ENCODE data around the gene MALT1. TPM values are rescaled to one million over a fixed set of nuclear protein-coding genes. Genes with fewer than 3 reads are reported as not detected.

The MALT1 gene
- total and polyA plus RNA-seq, 9 donors: 9.0 to 24.7 (median 17.0) TPM

GRCh38 chr18:58792086-58792485 lies 120.8 kb downstream of the MALT1 start:
- Histone ChIP-seq H3K36me3 (no peaks in the 10 kb centered on the region), H3K9me3 (no peaks in the 10 kb centered on the region), H3K4me1 (ENCODE audit: insufficient read depth) (peaks cover 11% of the 10 kb centered on the region), H3K27ac (no peak overlapping the region), H3K27me3 (no peaks in the 10 kb centered on the region), H3K4me3 (no peak overlapping the region)
- no peak for DNase-seq
- 91 to 93% (median 92%) methylated on average over 7 of the region's 7 CpGs for WGBS, 3 donors
- intact Hi-C loops (cut with DNase I): no loop called here
- TF ChIP-seq CTCF (IDR thresholded peaks at IDR 0.05): no peak
- TF ChIP-seq EP300 (IDR thresholded peaks at IDR 0.05): no peak
- TF ChIP-seq POLR2A (IDR thresholded peaks at IDR 0.05): no peak

GRCh38 chr18:58793361-58793760 lies 122.1 kb downstream of the MALT1 start:
- Histone ChIP-seq H3K27ac (no peak overlapping the region), H3K4me1 (ENCODE audit: insufficient read depth) (peaks cover 11% of the 10 kb centered on the region), H3K36me3 (no peaks in the 10 kb centered on the region), H3K4me3 (no peak overlapping the region), H3K9me3 (no peaks in the 10 kb centered on the region), H3K27me3 (no peaks in the 10 kb centered on the region)
- intact Hi-C loops (cut with DNase I): no loop called here
- no peak for DNase-seq
- WGBS, 3 donors: 61 to 81% (median 73%) methylated on average over 1 of the region's 1 CpG
- TF ChIP-seq EP300 (IDR thresholded peaks at IDR 0.05) (no peak), POLR2A (IDR thresholded peaks at IDR 0.05) (no peak), CTCF (IDR thresholded peaks at IDR 0.05) (no peak)

DNA sequence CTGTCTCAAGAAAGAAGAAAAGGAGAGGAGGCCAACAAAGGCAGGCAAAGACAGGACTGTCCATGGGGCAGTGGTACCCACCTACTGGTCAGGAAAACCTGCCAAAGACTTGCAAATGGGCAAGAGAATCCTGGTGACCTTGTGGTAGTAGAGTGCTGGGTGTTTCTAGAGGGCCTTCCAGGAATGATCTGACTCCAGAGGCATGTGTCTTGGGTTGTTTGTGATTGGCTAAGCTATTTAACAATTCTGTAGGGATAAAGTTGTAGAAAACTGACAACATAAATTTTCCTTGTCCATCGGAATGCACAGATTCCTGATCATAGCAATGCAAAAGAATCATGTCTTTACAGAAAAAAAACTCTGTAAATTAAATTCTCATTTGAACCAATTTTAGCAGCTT lies 125.0 kb downstream of the MALT1 start:
- no peak overlapping the region for H3K4me3 ChIP-seq
- intact Hi-C loops (cut with DNase I): no loop called here
- no peak overlapping the region for H3K27ac ChIP-seq
- H3K36me3 ChIP-seq: no peaks in the 10 kb centered on the region
- 63 to 77% (median 64%) methylated on average over 1 of the region's 1 CpG for WGBS, 3 donors
- H3K27me3 ChIP-seq: no peaks in the 10 kb centered on the region
- DNase-seq: no peak
- H3K4me1 ChIP-seq (ENCODE audit: insufficient read depth): no peaks in the 10 kb centered on the region
- no peaks in the 10 kb centered on the region for H3K9me3 ChIP-seq
- TF ChIP-seq CTCF (IDR thresholded peaks at IDR 0.05): no peak
- no peak for TF ChIP-seq POLR2A (IDR thresholded peaks at IDR 0.05)
- TF ChIP-seq EP300 (IDR thresholded peaks at IDR 0.05): no peak

DNA sequence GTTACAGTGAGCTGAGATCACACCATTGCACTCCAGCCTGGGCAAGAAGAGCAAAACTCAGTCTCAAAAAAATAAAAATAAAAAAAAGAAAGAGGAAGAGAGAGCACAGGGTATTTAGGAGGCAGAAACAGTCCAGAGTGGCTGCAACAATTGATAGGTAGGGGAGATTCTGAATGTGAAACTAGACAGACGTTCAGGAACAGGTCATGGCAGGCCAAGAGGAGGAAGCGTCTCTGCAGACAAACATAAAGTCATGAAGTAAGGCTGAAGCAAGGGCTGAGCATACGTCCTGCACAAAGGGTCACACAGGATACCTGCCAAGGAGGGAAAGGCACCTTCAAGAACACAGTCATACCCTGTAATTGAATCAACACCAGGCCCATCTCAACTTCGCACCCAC lies 129.3 kb downstream of the MALT1 start:
- DNase-seq: no peak
- Histone ChIP-seq H3K27me3 (no peaks in the 10 kb centered on the region), H3K4me3 (no peak overlapping the region), H3K36me3 (no peaks in the 10 kb centered on the region), H3K27ac (no peak overlapping the region), H3K9me3 (no peaks in the 10 kb centered on the region), H3K4me1 (ENCODE audit: insufficient read depth) (no peaks in the 10 kb centered on the region)
- 77 to 84% (median 82%) methylated on average over 4 of the region's 4 CpGs for WGBS, 3 donors
- intact Hi-C loops (cut with DNase I): no loop called here
- TF ChIP-seq EP300 (IDR thresholded peaks at IDR 0.05) (no peak), POLR2A (IDR thresholded peaks at IDR 0.05) (no peak)

DNA sequence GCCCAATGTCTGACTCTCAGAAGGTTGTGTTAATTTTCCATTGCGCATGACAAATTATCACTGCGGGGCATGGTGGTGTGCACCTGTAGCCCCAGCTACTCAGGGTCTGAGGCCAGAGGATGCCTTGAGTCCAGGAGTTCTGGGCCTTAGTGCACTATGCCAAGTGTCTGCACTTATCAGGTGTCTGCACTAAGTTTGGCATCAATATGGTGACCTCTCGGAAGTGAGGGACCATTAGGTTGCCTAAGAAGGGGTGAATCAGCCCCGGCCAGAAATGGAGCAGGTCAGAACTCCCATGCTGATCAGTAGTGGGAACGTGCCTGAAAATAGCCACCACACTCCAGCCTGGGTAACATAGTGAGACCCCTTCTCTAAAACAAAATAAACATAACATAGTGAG lies 131.7 kb downstream of the MALT1 start:
- H3K4me3 ChIP-seq: no peak overlapping the region
- no peaks in the 10 kb centered on the region for H3K27me3 ChIP-seq
- no peaks in the 10 kb centered on the region for H3K4me1 ChIP-seq (ENCODE audit: insufficient read depth)
- DNase-seq: no peak
- 77 to 98% (median 78%) methylated on average over 5 of the region's 5 CpGs for WGBS, 3 donors
- no peaks in the 10 kb centered on the region for H3K9me3 ChIP-seq
- H3K36me3 ChIP-seq: no peaks in the 10 kb centered on the region
- TF ChIP-seq CTCF (IDR thresholded peaks at IDR 0.05) (no peak), POLR2A (IDR thresholded peaks at IDR 0.05) (no peak), EP300 (IDR thresholded peaks at IDR 0.05) (no peak)
- intact Hi-C loops (cut with DNase I): no loop called here
- H3K27ac ChIP-seq: no peak overlapping the region
